Body of pancreas (tissue), 4 donors: ENCODE data around the gene MBTPS1.

Source experiments
- CTCF ChIP-seq, 7 experiments: fragments of 450-650 bp in 4 of 7; fragments of 200-600 bp in 3 of 7; sonication (generic) in 3 of 7; IDR thresholded peaks; one replicate each; pipeline ENCODE4 v1.5.1; 2016 to 2019; ENCODE audit warnings: antibody characterized with exemption in 7 of 7
- POLR2A ChIP-seq, 3 donors: fragments of 450-650 bp; IDR thresholded peaks; one replicate each; pipeline ENCODE4 v1.6.1; 2016; ENCODE audit warnings: antibody characterized with exemption in 3 of 3, mild to moderate bottlenecking in 2 of 3

- TF ChIP-seq POLR2A (IDR thresholded peaks at IDR 0.05) (no peak), CTCF (IDR thresholded peaks at IDR 0.05) (no peak)
Measured at GRCh38 chr16:84159007-84159406, 42.3 kb upstream of the MBTPS1 start.
